HG03558 (cell line): ENCODE results near the gene SH3GL3.

Source experiments
- ATAC-seq: cut with Tn5 transposase; IDR thresholded peaks from one replicate; pipeline ENCODE4 v1.9.1; 2021; ENCODE audit warnings: moderate number of reproducible peaks; ENCODE audit not compliant: unreplicated experiment; ENCODE audit errors: extremely low read depth

The SH3GL3 gene, protein sequence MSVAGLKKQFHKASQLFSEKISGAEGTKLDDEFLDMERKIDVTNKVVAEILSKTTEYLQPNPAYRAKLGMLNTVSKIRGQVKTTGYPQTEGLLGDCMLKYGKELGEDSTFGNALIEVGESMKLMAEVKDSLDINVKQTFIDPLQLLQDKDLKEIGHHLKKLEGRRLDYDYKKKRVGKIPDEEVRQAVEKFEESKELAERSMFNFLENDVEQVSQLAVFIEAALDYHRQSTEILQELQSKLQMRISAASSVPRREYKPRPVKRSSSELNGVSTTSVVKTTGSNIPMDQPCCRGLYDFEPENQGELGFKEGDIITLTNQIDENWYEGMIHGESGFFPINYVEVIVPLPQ

DNA sequence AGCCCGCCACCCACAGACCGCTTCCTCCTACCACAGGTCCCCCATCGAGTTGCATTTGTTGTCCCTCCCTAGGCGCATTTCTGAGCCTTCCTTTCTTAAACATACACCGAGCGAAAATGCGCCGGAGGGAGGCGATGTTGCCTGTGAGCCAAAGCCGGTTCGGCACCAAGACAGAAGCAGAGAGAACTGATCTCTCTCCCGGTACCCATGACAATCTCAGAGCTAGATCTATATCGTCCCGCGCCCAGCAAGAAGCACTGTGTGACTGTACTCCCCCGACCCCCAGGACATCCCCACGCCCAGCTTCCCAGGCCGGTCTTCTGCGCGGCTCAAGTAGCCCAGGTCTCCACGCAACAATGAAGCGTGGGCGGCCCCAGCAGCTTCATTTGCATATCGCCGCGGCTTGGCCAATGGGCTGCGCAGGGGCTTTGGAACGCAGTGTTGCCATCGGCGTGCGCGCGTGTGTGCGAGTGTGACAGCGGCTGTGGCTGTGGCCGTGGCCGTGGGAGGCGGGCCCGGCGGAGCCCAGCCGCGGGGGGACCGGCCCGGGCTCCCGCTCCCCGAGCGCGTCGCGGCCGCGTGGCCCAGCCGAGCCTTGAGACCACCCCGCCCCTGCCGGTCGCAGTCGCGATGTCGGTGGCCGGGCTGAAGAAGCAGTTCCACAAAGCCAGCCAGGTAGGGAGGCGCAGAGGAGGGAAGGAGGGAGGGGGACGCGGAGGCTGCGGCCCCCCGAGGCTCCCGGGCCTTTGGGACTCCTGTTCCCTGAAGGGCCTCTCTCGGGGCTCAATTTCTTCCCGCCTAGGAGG lies at the start of gene SH3GL3:
Gene SH3GL3 (plus strand): TSS at position 438 of the 806 bp plus-strand sequence. CDS start 193 bp downstream, at position 631.
- ATAC-seq = no peak

DNA sequence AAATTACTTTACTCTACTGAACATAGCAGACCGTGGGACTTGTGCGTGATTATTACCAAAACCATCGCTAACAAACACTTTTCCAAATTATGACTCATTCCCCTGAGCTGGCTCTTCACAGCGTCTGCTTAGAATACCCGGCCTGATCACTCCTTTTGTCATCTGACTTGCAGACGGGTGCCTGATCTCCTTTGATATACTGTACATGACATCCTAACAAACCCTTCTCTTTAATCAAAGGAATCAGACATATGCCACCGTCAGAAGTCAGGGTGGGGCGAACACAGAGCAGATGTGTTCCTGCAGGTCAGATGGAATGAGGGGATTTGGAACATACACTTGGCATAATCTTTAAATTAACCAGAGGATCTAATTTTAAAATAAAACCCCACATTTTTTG lies 48.5 kb upstream of the SH3GL3 start:
- ATAC-seq = no peak

DNA sequence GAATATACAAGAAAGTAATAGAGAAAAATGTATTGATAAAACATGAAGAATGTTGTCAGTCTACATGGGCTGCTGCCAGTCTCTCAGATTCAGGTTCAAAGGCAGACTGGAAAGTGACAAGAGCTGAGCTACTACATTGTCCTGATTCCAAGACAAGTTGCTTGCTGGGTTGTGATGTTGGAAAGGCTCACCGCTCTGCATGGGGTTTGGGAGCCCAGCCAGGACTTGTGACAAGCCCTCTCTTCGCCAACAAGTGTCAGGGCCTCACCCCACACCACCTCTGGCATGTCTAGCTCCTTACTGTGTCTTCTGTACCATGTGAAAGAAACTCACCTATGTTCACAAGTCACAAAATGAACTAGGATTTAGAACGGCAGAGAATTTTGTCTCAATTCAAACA lies 43.0 kb upstream of the SH3GL3 start:
- no peak for ATAC-seq

DNA sequence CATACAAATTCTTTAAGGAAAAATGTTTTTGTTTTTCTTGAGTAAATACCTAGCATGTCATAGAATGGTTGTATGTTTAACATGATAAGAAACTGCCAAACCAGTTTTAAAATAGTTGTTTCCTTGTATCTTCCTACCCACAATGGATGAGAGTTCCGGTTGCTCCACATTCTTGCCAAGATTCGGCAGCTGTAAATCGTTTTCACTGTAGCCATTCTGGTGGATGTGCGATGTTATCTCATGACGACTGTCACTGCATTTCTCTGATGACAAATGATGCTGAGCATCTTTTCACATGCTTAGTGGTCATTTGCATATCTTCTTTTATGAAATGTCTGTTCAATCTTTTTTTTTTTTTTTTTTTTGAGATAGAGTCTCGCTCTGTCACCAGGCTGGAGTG lies 36.6 kb upstream of the SH3GL3 start:
- no peak for ATAC-seq

DNA sequence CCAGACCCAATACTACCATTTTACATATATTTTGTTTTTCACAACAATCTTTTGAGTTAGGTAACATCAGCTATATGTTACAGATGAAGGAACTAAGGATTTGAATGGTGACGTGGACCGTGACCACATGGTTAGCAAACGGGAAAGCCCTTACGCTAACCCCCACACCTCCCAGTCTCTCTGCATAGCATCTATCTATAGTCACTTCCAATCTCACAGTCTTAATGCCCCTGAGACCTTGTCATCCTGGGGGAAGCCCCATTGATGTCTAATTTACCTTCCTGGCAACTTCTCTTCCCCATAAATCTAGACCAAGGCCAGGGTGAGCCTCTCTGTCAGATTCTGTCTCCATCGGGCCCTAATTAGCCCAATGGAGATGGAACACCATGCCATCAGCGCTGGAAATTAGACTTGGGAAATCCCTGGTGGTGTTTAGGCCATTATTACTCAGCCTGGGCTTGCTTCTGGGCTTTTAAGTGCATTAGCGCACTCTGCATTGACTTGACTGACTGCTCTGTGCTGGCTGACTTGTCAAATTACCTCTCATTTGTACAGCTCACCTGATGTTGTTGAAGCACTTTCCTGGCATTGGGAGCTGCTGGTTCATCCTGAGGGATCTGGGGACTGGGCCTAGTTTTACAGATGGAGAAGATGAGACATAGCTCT lies 34.0 kb upstream of the SH3GL3 start:
- no peak for ATAC-seq

DNA sequence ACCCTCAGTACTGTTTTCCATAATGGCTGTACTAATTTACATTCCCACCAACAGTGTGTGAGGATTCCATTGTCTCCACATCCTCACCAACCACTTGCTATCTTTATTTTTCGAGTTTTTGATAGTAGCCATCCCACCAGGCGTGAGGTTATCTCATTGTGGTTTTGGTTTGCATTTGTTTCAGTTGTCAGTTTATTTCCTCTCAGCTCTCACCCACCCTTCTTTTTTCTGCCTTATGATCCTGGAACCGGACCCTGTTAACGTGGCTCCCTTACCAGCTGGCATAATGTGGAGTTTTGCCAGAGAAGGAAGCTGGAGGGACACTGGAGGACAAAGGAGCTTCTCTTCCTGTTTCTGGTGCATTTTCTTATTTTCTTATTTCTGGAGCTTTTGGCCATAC lies 25.1 kb upstream of the SH3GL3 start:
- ATAC-seq = no peak

DNA sequence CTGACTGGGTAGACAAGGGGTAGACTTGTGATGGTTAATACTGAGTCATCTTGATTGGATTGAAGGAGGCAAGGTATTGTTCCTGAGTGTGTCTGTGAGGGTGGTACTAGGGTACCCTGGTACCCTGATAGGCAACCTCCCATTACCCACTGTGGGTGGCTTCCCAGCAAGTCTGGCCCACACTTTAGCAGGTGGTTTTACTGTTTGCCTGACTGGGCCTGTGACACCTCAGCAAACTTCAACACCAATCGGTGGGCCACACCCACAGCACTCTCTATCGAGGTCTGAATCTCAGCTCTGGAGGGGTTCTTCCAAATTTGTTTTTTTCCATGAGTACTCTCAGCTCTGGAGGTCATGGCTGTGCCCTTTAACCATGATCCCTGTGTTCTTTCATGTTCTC lies 24.6 kb upstream of the SH3GL3 start:
- ATAC-seq = no peak

DNA sequence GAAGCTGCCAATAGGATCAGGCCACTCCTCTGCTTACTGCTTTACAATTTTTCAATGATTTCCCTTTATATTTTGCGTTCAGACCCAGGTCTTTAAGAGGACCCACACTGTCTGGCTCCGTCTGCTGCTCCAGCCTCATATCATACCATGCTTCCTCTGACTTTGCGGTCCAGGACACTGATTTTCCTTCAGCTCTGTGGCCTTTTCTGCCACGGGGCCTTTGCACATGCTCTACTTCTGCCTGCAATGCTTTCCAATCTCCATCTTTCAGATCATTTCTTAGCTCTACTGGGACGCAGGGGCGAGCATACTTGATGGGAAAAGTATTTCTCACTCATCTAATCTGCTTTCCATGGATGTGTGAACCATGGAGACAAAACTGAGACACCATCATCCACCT lies 23.0 kb upstream of the SH3GL3 start:
- no peak for ATAC-seq

DNA sequence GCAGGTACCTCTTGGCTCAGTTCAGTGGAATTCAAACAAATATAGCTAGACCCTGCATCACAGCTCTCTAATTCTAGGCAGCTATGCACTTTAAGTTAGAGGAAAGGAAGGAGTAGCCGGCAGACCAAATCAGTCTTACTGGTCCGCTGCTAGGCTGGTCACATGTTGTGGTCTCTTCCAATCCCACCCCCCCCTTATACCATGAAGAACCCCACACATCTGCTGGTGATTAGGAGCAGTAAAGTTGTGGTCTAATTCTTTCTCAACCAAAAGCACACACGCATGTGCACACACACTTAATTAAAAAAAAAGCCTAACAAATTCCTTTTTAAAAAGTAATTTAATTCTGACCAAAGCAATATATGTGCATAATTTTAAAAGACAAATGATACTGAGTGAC lies 16.7 kb upstream of the SH3GL3 start:
- no peak for ATAC-seq

DNA sequence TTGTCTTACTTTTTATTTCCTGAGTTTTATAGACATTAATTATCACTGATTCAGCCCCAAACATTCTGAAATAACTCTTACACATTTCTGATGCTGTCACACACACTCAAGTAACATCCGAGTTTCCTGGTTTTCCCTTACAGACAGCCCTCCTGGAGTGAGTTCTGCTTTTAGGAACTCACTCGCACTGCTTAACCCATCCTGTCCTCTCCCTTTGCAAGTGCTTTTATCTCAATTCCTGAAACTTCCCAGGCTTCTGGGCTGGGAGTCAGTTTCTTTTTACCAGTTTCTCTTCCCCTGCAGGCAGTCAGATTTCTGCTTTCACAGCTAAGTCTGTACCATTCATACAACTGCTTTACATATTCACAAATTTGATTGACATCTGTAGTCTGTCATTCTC lies 15.6 kb upstream of the SH3GL3 start:
- ATAC-seq = no peak

DNA sequence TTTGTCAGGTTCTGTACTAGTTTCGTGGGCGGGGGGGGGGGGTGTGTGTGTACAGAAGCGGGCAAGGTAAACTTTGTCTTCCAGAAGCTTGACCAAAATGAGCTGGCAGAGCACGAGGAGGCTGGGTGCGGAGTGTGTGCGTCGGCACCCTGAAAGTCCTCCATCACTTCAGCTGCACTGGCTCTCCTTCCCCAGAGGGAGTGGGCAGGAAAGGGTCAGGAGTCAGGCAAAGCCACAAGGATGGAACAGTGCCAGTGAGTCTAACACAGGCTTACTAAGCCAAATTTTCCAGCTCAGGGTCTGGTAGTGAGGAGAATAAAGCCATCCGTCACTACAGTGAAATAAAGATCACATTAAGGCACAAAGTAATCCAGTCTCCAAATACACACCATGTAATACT lies 11.9 kb upstream of the SH3GL3 start:
- ATAC-seq = no peak

DNA sequence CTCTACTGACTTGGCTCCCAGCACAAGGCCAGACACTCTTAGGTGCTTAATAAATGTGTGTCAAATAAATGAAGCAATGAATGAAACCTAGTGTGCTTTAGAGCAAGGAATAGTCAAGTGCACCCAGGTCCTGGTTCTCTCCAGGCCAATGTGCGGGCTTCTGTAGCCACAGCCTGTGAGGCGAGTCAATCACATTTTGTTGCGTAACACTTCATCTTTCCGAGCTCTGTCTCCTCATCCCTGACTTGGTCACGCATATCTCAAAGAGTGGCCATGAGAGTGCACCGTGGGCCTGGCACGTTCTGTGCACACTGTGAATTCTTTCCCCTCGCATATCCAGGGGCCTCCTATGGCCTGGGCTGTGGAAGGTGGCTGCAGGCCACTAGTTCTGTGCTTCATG lies 11.4 kb upstream of the SH3GL3 start:
- no peak for ATAC-seq

DNA sequence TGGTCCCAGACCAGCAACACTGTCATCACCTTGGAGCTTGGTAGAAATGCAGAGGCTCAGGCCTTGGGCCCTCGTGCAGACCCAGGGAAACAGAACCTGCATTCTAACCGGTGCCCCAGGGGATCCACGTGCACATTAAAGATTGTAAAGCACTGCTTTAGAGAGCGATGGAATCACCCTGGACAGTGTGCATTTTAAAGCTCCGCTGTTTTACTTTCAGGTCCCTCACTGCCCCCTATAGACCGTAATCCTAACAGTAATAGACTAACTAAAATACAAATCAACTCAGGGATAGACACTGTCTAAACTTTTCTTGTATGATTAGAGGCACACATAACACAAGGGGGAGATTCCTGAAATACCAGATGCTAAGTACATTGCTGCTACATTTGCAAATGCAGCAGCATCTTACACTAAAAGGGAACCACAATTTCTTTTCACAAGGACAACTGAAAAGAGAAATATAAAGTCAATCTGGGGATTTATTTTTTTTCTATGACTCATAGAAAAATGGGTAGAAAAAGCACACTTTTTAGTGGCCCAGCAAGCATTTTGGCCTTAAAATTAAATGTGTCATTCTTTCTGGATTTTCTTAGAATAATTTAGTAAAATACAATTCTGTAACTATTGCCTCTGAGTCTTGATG lies 10.5 kb upstream of the SH3GL3 start:
- no peak for ATAC-seq

DNA sequence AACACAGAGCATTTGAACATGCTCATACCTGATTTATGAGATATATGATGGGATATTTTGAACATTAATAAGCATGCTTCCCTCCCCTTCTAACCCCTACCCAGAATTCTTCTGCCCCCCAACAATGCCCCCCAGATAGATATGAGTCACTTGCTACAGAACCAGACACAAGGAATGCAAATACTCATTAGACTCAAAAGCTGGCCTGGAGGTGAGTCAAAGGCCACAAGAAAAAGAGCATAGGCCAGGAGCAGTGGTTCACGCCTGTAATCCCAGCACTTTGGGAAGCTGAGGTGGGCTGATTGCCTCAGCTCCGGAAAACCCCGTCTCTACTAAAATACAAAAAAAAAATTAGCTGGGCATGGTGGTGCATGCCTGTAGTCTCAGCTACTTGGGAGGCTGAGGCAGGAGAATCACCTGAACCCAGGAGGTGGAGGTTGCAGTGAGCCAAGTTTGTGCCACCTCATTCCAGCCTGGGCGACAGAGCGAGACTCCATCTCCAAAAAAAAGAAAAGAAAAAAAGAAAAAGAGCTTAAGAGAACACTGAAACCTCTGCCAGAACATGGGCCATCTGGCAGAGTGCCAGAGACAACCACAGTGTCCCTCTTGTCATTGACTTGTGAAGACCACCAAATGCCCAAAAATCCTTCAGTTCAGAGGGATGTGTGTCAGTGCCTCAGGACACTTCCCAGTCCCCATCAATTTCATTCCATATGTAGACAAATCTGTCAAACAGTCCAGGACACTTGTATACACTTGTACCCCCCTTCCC lies 3.9 kb upstream of the SH3GL3 start:
- no peak for ATAC-seq

DNA sequence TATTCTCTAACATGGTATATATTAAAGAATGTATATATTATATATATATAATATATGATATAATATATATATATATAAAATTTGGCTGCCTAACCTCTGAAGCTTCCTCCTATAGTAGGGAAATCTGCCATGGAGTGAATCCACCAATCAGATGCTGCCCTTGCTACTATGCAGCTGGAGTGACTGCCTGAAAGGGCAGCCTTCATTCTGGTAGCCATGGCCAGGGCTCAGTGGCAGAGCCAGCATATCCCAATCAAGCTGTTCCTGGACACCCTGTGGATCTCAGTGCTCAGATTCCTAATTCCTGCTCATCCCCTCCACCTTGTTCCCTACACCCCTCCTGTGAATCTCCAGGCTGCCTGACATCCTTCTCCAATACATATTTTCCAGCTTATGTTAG lies 2.2 kb upstream of the SH3GL3 start:
- no peak for ATAC-seq

DNA sequence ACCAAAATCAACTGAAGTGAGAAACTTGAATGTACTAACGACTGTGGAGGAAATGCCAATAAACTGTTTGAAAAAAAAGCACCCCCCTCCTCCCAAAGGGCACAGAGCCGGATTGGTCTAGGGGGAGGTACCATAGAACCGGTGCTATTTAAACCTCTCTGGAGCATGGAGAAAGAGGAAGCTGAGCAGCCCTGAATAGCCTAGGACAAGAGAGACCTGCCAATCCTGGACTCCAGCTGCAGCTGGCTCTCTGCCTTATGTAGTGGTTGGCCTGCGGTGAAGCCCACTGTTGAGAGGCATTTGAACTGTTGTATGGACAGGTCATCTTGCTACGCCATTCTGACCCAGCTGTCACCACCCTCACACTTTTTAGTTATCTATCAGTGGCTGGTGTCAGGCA lies 1.5 kb upstream of the SH3GL3 start:
- ATAC-seq = no peak

DNA sequence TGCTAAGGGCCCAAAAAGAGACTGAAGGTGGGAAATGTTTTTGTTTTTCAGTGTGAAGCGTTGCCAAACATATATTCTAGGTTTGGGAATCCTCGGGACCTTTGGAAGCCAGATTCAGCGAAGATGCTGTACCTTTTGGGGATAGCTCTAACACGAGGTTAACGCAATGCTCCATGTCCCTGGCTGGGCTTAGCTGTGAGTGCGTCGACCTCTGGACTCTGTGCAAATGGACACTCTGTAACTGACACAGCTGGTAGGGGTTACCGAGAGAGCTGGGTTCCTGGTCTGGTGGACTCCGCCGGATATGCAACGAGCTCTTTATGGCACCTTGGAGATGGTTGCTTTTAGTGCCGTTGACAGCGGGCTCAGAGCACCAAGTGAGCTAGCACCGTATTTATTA lies 724 bp upstream of the SH3GL3 start:
- no peak for ATAC-seq

DNA sequence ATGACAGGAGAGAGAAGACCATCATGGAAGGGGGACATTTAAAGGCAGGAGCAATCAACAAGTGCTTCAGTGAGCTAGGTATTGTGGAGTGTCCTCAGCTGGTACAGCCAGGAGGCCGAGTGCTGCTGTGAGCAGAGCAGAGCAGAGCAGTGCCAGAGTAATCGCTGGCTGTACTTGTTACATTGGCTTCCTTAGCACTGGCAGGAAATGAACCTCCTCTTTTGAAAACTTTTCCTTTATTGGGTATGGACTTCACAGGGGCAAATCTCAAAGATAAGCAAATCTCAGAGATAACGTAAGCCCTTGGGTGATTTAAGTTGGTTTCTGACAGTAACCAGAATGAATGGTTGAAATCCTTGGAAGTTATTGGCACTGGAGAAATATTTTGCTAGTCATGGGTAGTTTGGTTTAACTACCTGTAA lies 2.1 kb downstream of the SH3GL3 start:
- no peak for ATAC-seq

DNA sequence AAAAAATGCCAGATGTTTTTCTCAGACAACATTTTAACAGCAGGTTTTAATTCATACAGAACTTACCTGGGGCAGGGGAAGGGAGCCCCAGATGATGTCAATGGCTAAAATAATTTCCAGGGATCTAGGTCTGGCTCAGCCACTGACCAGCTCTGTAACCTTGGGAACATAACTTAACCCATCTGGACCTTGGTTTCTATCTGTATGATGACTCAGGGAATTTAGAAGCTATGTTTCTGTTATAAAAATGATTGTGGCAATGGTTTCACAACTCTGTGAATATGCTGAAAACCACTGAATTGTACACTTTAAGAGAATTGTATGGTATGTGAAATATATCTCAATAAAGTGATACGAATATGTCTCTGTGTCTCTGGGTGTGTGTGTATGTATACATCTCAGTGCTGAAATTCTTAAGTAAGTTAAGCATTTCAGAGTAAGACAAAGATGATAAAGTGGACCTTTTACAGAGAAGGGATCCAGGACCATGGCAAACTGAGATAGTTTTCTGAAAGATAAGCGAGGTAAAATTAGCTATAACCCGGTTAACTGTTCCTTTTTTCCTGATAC lies 2.9 kb downstream of the SH3GL3 start:
- ATAC-seq = no peak

DNA sequence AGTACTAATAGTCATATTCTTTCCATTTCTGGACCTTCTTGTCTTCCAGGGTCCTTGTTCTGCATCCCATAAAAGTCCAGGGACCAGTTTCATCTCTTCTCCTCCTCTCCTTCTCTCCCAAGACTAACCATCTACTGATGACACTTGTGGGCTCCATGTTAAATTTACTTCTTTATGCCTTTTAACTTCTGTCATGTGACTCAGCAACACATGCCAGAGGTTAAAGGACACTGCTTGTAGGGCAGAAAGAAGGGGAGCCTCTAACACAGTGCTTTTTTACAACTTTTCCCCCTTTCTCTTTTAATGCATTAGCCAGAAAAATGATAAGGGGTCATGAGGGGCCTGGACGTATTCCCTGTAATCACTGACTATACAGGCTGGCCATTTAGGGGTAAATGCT lies 10.0 kb downstream of the SH3GL3 start:
- ATAC-seq = no peak
